ENCODE results near the gene TAF15. TPM values are rescaled to one million over a fixed set of nuclear protein-coding genes. Genes with fewer than 3 reads are reported as not detected.

The TAF15 gene
- total RNA-seq, 2 donors from 2014 or later: 57.2 to 86.1 TPM

DNA sequence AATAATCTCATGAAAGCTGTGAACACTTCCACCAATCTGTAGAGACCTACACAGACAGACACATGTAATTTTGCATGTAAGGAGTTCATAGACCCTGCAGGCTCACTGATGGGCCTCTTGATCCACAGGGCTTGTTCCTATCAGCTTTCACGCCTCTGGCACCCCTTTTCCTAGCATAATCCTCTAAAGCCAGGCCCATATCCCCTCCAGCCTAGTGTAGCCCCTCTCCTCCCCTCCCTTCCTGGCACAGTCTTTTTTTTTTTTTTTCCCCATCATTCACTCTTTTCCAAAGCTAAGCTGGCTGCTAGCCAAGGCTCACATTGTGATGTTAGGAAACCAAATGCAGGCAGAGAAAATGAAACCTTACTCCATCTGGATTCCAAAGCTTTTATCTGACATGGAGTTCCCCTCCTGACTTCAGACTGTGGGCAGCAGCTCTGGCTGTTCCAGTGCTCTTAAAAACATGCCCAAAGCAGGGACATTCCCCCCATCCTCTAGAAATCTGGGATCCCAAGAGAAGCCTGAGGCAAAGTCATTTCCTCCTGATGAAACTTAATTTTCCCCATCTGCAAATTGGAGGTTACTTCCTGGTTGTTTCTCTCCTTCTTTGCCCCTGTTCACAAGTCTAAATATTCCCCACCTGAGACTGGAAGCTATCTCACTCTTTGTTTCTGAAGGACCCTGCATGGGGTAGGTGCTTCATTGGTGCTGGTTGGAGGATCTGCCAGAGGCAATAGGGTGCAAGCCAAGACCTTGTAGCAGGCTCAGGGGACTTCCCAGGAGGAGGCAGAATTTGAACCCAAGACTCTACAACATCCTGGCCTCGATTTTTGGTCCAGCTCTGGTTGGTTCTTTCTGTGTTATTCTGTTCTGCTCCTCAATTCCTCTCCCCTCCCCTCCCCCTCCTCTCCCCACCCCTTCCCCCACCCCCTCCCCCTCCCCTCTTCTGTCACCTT is 80.8 kb downstream of the TAF15 start:
- Histone ChIP-seq H3K9me3 (no peaks in the 10 kb centered on the region), H3K27ac (no peak overlapping the region), H3K27me3 (replicated peaks; ENCODE audit: insufficient read depth) (no peaks in the 10 kb centered on the region), H3K4me1 (replicated peaks) (no peaks in the 10 kb centered on the region), H3K36me3 (no peaks in the 10 kb centered on the region), H3K4me3 (no peak overlapping the region)
- TF ChIP-seq, protein P1, sequence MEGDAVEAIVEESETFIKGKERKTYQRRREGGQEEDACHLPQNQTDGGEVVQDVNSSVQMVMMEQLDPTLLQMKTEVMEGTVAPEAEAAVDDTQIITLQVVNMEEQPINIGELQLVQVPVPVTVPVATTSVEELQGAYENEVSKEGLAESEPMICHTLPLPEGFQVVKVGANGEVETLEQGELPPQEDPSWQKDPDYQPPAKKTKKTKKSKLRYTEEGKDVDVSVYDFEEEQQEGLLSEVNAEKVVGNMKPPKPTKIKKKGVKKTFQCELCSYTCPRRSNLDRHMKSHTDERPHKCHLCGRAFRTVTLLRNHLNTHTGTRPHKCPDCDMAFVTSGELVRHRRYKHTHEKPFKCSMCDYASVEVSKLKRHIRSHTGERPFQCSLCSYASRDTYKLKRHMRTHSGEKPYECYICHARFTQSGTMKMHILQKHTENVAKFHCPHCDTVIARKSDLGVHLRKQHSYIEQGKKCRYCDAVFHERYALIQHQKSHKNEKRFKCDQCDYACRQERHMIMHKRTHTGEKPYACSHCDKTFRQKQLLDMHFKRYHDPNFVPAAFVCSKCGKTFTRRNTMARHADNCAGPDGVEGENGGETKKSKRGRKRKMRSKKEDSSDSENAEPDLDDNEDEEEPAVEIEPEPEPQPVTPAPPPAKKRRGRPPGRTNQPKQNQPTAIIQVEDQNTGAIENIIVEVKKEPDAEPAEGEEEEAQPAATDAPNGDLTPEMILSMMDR (IDR thresholded peaks at IDR 0.05): no peak
- TF ChIP-seq POLR2A (IDR thresholded peaks at IDR 0.05) (no peak), POLR2AphosphoS5 (IDR thresholded peaks at IDR 0.05) (no peak)
- intact Hi-C loops (cut with DNase I): no loop called here
- no peak for DNase-seq (ENCODE audit: low spot score)
- 82% methylated on average over 2 of the region's 2 CpGs for WGBS

DNA sequence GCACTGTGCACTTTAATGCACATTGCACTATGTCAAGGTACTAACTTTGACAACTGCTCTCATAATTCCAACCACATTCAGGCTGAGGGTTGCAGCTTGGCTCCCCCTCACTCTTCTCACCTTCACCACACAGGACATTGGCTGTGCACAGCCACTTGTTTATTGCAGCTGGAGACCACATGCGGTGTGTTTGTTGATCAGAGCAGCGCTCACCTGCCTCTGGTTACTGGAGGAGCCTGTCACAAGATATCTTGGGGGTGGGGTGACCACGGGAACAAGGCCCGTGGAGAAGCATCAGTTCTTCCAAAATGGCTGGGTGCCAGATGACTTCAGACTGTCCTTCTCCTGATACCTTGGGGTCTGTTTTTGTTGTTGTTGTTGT is 81.5 kb downstream of the TAF15 start:
- TF ChIP-seq POLR2A (IDR thresholded peaks at IDR 0.05) (no peak), POLR2AphosphoS5 (IDR thresholded peaks at IDR 0.05) (no peak)
- TF ChIP-seq, protein P1 (IDR thresholded peaks at IDR 0.05): no peak
- Histone ChIP-seq H3K9me3 (no peaks in the 10 kb centered on the region), H3K27ac (no peak overlapping the region), H3K27me3 (replicated peaks; ENCODE audit: insufficient read depth) (no peaks in the 10 kb centered on the region), H3K36me3 (no peaks in the 10 kb centered on the region), H3K4me3 (no peak overlapping the region), H3K4me1 (replicated peaks) (no peaks in the 10 kb centered on the region)
- WGBS: 34% methylated on average over 4 of the region's 4 CpGs
- no peak for DNase-seq (ENCODE audit: low spot score)
- intact Hi-C loops (cut with DNase I): no loop called here

DNA sequence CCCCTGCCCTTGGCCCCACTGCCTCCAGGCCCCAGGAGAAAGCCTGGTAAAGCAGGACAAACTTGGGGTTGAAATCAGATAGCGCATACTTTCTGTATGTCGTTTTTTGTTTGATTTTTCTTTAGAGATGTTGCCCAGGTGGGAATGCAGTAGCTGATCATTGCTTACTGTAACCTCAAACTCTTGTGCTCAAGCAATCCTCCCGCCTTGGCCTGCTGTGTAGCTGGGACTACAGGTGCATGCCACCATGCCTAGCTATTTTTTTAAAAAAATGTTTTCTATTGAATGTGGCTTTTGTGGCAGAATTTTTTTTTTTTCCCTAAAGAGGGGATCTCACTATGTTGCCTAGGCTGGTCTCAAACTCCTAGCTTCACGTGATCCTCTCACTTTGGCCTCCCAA is 82.0 kb downstream of the TAF15 start:
- no peaks in the 10 kb centered on the region for H3K4me1 ChIP-seq (replicated peaks)
- no peak overlapping the region for H3K27ac ChIP-seq
- no peaks in the 10 kb centered on the region for H3K27me3 ChIP-seq (replicated peaks; ENCODE audit: insufficient read depth)
- no peaks in the 10 kb centered on the region for H3K36me3 ChIP-seq
- WGBS: 78% methylated on average over 4 of the region's 4 CpGs
- DNase-seq (ENCODE audit: low spot score): no peak
- no peak overlapping the region for H3K4me3 ChIP-seq
- intact Hi-C loops (cut with DNase I): no loop called here
- TF ChIP-seq POLR2A (IDR thresholded peaks at IDR 0.05) (no peak), POLR2AphosphoS5 (IDR thresholded peaks at IDR 0.05) (no peak)
- TF ChIP-seq, protein P1 (IDR thresholded peaks at IDR 0.05): no peak
- H3K9me3 ChIP-seq: no peaks in the 10 kb centered on the region

DNA sequence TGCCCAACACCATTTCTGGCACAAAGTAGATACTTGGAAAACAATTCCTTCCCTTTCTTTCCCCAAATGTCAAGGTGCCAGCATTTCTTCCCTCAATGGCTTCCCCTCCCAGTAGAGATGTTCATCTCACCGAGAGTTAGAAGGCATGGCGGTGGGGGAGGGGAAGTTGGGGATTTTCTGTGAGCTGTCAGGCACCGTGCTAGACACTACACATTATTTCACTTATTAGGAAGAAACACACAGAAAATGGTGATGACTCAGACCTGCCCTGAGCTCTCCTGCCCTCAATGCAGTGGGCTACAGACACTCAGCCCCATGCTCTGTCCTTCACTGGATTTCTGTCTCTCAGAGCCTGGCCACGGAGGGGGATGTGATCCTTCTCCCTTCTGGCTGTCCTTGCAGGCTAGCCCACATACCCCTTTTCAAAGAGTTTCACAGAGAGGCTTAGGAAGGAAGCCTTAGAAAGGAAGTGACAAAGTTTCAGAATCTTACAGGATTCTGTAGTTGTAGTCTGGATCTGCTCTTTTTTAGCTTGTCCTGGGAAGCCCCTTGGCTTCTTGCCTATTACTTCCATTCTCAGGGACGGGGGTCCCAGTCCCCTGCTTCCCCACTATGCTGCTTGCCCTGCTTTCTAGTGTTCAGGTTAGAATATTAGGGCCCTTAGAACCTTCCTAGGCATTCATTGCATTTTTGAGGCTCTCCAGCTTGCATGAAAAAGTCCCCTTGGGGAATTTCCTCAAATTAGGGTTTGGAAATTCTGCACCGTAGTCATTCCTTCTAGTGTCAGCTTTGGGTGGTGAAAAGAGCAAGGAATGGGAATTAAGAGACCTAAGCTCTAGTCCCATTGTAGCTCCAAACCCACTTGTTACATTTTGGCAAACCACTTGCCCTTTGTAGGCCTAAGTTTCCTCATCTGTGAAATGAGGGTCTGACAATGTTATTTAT is 83.1 kb downstream of the TAF15 start:
- intact Hi-C loops (cut with DNase I): no loop called here
- no peaks in the 10 kb centered on the region for H3K4me1 ChIP-seq (replicated peaks)
- WGBS: 57% methylated on average over 6 of the region's 6 CpGs
- TF ChIP-seq, protein P1 (IDR thresholded peaks at IDR 0.05): no peak
- no peak for TF ChIP-seq POLR2A (IDR thresholded peaks at IDR 0.05)
- TF ChIP-seq POLR2AphosphoS5 (IDR thresholded peaks at IDR 0.05): no peak
- H3K36me3 ChIP-seq: no peaks in the 10 kb centered on the region
- H3K27ac ChIP-seq: no peak overlapping the region
- H3K9me3 ChIP-seq: no peaks in the 10 kb centered on the region
- no peak overlapping the region for H3K4me3 ChIP-seq
- no peak for DNase-seq (ENCODE audit: low spot score)
- H3K27me3 ChIP-seq (replicated peaks; ENCODE audit: insufficient read depth): no peaks in the 10 kb centered on the region

Data from prostate gland (tissue), 2 donors.